GM12878 (cell line): ENCODE data around the gene NCAPD2. TPM values are rescaled to one million over a fixed set of nuclear protein-coding genes. Genes with fewer than 3 reads are reported as not detected.

ENCODE experiments used
- CUX1 ChIP-seq: IDR thresholded peaks from 2 replicates; pipeline ENCODE4 v1.6.1; 2012; ENCODE audit warnings: improper control_type of control experiment, low read depth, low read length; ENCODE audit not compliant: insufficient replicate concordance
- DPF2 ChIP-seq: fragments of 450-650 bp; IDR thresholded peaks from 2 replicates; pipeline ENCODE4 v1.6.1; 2017; ENCODE audit warnings: mild to moderate bottlenecking
- IRF3 ChIP-seq: fragments of 450-650 bp; IDR thresholded peaks from 2 replicates; pipeline ENCODE4 v1.6.1; 2014; ENCODE audit warnings: mild to moderate bottlenecking
- KAT2A ChIP-seq: conservative IDR thresholded peaks from 2 replicates; pipeline ENCODE4 v1.6.1; 2011; ENCODE audit warnings: low read depth, low read length; ENCODE audit not compliant: control insufficient read depth
- KLF5 ChIP-seq: fragments of 450-650 bp; IDR thresholded peaks from 2 replicates; pipeline ENCODE4 v1.6.1; 2014; ENCODE audit warnings: mild to moderate bottlenecking; ENCODE audit not compliant: partially characterized antibody
- MAX ChIP-seq: IDR thresholded peaks from 2 replicates; pipeline ENCODE4 v1.6.1; 2012; ENCODE audit warnings: low read depth, low read length, improper control_type of control experiment
- MLLT1 ChIP-seq: fragments of 450-650 bp; IDR thresholded peaks from 2 replicates; pipeline ENCODE4 v1.6.1; 2016; ENCODE audit warnings: mild to moderate bottlenecking
- NR2C1 ChIP-seq: fragments of 450-650 bp; IDR thresholded peaks from 2 replicates; pipeline ENCODE4 v1.6.1; 2017; ENCODE audit warnings: antibody characterized with exemption, mild to moderate bottlenecking, moderate library complexity
- POLR2AphosphoS5 ChIP-seq: IDR thresholded peaks from 2 replicates; pipeline ENCODE4 v1.6.1; 2011; ENCODE audit warnings: mild to moderate bottlenecking, low read length, inconsistent platforms
- POU2F2 ChIP-seq: IDR thresholded peaks from 3 replicates; pipeline ENCODE4 v1.6.1; 2011; ENCODE audit warnings: low read depth, mild to moderate bottlenecking, low read length, borderline replicate concordance
- SRF ChIP-seq, 2 experiments: IDR thresholded peaks; 2 replicates each; pipeline ENCODE4 v1.6.1; 2011; ENCODE audit warnings: low read depth in 2 of 2, low read length in 2 of 2, mild to moderate bottlenecking in 1 of 2, moderate library complexity in 1 of 2
- SUPT20H ChIP-seq: IDR thresholded peaks from 2 replicates; pipeline ENCODE4 v1.6.1; 2011; ENCODE audit warnings: low read depth, mild to moderate bottlenecking, low read length, moderate library complexity, borderline replicate concordance; ENCODE audit not compliant: control insufficient read depth
- USF2 ChIP-seq: IDR thresholded peaks from 2 replicates; pipeline ENCODE4 v1.6.1; 2011; ENCODE audit warnings: low read depth, low read length, improper control_type of control experiment, borderline replicate concordance
- ZBTB11 ChIP-seq: fragments of 450-650 bp; formaldehyde crosslinking; IDR thresholded peaks from 2 replicates; pipeline ENCODE4 v1.5.0; 2022; ENCODE audit warnings: mild to moderate bottlenecking, missing genetic modification characterization
- polyA plus RNA-seq, 11 experiments: library from polyadenylated mRNA; depleted of rRNA in 4 of 11; unstranded in 6 of 11; stranded (reverse) in 5 of 11; fragments of >200 nt; fragmentation: Nextera tagmentation in 4 of 11; fragmentation: Illumina TruSeq in 1 of 11; extraction: Ambion mirVana in 4 of 11; extraction: Trizol in 1 of 11; gene quantifications; 1 replicate in 1 of 11; 2 replicates in 10 of 11; pipeline versions ENCODE4 v1.2.1 to v1.2.3, GENCODE V29; 2011 to 2016; ENCODE audit warnings: inconsistent platforms in 2 of 11, missing spikeins in 2 of 11, low read depth in 1 of 11
- total RNA-seq, 4 experiments: library from RNA; depleted of rRNA in 3 of 4; stranded (reverse); fragments of >200 nt in 3 of 4; fragmentation: Illumina TruSeq in 1 of 4; extraction: Trizol in 1 of 4; gene quantifications; 2 replicates each; pipeline versions ENCODE4 v1.2.1 to v1.2.3, GENCODE V29; 2013 to 2021

NCAPD2 gene
- total and polyA plus RNA-seq, 10 of the 15 experiments (the other 5 are each of a cell fraction or from before 2014, with no cell fraction given), result 24.2 to 160 (median 110) TPM

GRCh38 chr12:6470375-6471163 lies 23.3 kb upstream of the NCAPD2 start, which contains the start of gene VAMP1 (continued):
- TF ChIP-seq NR2C1 (no peak), ZBTB11 (no peak), SRF (IDR thresholded peaks at IDR 0.05; ENCODE audit: low read depth in 2 of 2, low read length in 2 of 2) (no peak), POLR2AphosphoS5 (peak; percentile 100), SUPT20H (no peak), CUX1 (no peak), MAX (no peak), KLF5 (peak; percentile 80), KAT2A (no peak), DPF2 (peak; percentile 81), IRF3 (peak; percentile 71; the same call in 1 of the 2 replicates), USF2 (no peak), POU2F2 (peak; percentile 98), MLLT1 (peak; percentile 86)
